Inferior parietal cortex (tissue), 1 donor: ENCODE results near the gene DHRS7B.
A peak's percentile ranks its signal among the peaks of the same experiment; 100 is the strongest.
"Not testable (repeated sequence)": the region's sequence is repeated elsewhere in the genome, so short reads cannot be mapped to it uniquely, and the experiment has no call there.

Experiments
- DNase-seq: peaks from one replicate; pipeline ENCODE4 v3.0.0-alpha.2; 2016; ENCODE audit errors: extremely low spot score

The DHRS7B gene

DNA sequence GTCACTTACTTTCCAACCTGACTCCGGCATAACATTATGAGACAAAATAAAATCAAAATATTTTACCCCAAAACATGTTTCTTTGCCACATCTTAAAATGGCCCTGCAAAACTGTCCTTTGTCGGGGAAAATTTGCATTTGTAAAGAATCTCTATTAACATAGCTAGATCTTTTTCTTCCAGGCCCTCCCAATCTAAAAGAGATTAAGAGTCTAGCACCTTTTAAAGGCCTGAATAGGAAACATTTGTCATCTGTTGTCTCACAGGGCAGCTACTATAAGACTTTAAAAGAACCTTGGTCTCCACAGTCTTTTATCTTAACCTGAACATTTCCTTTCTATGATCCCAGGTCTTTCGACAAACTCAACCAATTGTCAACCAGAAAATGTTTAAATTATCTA, 18.1 kb upstream of the DHRS7B start:
- no peak for DNase-seq

DNA sequence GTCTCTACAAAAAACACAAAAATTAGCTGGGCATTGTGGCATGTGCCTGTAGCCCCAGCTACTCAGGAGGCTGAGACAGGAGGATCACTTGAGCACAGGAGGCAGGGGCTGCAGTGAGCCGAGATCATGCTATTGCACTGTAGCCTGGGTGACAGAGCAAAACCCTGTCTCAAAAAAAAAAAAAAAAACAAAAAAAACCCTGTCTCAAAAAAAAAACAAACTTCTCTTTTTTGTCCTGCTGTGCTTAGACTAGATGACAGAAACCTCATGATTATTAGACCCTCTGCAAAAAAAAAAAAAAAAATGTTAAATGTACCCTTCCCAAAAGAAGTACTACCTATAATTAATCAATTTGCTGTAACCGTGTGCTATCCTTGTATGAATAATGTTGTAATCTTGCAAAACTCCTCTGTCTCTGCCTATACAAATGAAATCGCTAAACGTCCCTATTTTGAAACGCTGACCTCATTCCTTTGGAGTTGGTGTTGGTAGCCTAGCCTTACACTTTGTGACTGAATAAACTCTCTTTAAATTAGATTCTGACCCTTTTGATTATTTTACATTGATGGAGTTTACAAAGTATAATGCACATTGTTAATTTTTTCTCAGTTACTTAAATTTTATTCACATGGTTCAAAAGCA, 13.6 kb upstream of the DHRS7B start:
- DNase-seq = no peak

DNA sequence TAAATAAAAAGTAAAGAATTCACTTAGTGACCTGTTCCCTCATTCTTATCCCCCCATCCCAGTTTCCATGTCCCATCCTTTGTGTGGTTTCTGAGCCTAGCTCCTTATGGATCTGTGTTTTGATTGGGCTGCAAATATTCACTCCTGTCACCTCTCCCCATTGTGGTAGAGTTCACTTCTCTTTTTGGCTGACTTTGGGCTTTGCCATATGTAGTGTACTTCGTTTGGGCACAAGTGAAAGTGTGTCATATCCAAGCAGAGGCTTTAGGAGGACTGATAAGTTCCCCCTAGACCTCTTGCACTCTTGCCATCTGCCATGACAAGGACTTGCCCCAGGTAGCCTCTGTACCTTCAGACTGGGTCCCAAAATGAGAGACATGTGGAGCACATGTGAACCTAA, 13.0 kb upstream of the DHRS7B start:
- no peak for DNase-seq

DNA sequence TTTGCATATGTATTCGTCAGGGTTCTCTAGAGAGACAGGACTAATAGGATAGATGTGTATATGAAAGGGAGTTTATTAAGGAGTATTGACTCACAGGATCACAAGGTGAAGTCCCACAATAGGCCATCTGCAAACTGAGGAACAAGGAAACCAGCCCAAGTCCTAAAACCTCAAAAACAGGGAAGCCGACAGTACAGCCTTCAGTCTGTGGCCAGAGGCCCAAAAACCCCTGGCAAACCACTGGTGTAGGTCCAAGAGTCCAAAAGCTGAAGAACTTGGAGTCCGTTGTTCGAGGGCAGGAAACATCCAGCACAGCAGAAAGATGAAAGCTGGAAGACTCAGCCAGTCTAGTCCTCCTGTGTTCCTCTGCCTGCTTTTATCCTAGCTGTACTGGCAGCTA, 12.0 kb upstream of the DHRS7B start:
- not testable (repeated sequence) for DNase-seq

DNA sequence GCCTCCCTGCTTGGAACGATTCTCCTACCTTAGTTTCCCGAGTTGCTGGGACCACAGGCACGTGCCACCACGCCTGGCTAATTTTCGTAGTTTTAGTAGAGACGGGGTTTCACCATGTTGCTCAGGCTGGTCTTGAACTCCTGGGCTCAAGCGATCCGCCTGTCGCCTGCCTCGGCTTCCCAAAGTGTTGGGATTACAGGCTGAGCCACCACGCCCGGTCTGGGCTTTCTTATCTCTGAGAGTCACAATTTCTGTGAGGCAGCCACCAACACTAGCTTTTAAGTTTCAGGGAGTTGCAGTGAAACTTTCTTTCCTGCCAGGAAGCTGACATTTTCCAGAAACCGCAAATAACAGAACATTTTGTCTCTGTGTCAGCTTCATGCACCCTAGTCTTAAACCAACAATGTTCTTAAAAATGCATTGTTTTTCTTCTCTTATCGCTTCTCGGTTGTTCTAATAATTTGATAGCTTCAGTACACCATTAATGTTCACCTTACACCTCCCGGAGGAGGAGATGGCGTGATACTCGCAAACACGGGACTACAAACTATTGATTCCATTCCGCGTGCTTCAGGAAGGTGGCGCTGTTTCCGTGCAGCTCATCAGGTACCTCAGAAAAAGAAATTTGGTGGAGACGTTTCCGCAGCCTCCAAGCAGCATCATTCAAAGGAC, 7.4 kb upstream of the DHRS7B start:
- peak; percentile 77 for DNase-seq

DNA sequence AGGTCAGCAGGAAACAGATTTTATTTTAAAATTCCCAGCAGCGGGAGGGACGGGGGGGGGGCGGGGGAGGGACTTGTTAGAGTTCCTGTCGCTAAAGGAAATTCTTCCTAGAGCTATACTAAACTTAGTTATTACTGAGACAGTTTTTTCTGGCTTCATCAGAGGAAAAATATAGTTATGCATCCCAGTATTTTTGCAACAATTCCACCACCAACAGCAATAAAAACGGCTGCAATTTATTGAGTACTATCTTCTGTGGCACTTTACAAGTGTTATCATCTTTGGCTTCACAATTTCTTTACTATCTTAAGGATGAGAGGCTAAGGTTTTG, 6.9 kb upstream of the DHRS7B start:
- no peak for DNase-seq

DNA sequence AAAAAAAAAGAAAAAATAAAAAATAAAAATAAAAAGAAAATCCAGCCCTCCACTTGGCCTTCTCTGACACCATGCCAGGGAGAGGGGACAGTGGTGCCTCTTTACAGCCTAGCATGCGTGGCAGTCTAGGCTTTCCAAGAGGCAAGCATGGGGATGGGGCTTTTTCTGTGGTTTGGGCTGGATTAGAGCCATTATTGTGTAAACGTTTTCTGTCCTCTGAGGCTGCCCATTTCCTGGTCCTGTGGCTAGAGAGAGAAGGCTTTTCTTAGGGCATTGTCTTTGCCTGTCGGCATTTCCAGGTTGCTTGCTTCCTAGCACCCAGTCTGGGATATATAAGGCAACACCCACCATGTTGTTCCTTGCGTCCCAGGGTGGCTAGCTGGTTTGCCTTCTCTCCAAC, 2.7 kb upstream of the DHRS7B start:
- no peak for DNase-seq

DNA sequence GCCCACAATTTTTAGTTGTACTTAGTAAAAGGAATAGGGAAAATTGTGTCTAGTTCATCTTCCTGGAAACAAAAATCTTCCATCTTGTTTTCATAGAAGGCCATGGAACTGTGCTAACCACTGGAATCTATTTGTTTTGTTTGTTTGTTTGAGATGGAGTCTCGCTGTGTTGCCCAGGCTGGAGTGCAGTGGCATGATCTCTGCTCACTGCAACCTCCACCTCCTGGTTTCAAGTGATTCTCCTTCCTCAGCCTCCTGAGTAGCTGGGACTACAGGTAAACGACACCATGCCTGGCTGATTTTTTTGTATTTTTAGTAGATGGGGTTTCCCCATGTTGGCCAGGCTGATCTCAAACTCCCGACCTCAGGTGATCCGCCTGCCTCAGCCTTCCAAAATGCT, 2.2 kb upstream of the DHRS7B start:
- DNase-seq = not testable (repeated sequence)

DNA sequence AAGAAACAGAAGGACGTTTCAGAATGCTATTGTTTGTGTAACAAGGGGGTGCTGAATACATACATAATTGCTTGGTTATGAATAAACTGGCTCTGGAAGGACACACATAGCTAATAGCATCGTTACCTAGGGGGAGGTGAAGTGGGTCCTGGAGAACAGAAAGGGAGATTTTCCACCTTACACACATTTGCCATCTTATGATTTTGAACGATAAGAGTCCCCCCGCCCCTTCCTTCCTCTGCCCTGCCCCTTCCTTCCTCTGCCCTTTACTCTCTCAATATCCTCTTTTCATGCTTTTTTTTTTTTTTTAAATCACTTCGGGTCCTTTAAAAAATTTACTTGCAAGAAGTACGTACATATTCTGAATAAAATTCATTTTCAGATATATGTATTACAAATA, 902 bp upstream of the DHRS7B start:
- no peak for DNase-seq

DNA sequence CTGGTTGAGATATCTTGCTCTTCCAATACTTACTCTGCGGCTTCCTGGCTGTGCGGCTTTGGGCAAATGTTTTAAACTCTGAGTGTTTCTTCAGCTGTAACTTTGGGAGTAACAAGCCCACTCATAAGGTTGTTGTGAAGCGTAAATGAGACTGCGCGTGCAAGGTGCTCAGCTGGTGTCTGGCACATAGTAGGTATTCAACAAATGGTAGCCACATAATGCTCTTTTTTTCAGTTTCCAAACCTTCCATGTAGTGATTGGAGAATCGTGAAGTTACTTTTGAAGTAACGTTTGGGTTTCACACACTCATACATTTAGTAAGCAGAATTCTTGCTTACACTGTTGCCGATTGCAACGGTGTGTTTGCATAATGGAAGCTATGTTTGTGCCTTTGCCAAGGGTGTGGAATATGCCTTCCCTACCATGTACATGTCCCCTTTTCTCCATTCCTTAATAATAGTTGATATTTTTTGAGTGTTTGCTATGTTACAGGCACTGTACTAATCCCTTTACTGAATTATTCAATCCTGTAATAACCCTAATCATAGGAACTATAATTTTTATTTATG, 829 bp downstream of the DHRS7B start:
- no peak for DNase-seq

DNA sequence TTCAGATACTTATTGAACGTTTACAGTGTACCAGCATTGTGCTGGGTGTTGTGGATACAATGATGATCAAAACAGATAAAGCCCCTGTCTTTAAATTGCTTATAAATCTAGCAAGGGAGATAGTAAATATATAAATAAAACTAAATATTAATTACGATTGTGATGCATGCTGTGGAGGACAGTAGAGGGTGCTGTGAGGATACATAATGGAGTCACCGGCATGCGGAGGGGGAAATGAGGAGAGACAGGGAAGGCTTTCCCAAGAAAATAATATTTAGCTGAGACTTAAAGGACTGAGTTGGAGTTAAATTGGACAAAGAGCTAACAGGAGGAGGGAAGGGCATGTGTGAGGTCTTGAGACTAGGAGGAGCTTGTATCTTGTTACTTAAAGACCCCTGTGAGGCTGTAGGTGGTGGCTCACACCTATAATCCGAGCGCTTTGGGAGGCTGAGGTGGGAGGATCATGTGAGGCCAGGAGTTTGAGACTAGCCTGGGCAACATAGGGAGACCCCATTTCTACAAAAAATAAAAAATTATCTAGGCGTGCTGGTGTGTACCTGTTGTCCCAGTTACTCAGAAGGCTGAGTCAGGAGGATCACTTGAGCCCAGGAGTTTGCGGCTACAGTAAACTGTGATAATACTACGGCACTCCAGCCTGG, 2.4 kb downstream of the DHRS7B start:
- DNase-seq = peak; percentile 29

DNA sequence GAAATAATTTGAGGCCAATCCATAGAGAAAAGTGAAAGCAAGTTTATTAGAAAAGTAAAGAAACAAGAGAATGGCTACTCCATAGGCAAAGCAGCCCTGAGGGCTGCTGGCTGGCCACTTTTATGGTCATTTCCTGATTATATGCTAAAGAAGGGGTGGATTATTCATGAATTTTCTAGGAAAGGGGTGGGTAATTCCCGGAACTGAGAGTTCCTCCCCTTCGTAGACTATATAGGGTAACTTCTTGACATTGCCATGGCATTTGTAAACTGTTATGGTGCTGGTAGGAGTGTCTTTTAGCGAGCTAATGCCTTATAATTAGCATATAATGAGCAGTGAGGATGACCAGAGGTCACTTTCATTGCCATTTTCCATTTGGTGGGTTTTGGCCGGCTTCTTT, 4.4 kb downstream of the DHRS7B start:
- no peak for DNase-seq

DNA sequence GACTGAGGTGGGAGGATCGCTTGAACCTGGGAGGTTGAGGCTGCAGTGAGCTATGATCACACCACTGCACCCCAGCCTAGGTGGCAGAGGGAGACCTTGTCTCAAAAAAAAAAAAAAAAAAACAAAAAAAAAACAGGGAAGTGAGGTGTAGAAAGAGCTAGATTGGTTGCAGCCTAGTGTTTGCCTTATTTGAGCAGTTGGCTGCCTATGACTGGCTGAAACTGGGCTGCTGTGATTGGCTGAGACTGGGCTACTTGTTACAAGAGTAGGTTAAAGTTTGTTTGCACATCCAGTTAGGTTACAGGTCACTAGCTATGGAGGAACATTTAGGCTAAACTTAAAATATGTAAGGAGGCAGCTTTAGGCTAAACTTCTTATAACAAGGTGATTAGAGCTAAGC, 5.7 kb downstream of the DHRS7B start:
- no peak for DNase-seq

DNA sequence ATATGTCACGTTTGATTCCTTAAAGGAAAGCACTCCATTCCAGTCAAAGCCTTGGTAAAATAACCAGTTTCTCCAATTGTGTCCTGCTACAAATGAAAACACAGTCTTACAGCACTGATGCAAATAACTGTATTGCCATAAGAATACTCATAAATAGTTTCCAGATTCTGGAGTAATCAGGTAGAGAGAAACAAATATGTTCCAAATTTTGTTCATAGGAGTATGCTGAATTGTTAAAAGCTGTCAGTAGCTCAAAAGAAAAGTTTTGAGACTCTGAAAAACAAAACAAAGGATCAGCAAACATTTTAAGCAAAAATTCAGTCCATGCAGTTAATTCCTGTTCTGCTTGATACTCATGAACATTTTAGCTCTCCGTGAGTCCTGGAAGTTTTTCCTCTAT, 7.8 kb downstream of the DHRS7B start:
- no peak for DNase-seq

DNA sequence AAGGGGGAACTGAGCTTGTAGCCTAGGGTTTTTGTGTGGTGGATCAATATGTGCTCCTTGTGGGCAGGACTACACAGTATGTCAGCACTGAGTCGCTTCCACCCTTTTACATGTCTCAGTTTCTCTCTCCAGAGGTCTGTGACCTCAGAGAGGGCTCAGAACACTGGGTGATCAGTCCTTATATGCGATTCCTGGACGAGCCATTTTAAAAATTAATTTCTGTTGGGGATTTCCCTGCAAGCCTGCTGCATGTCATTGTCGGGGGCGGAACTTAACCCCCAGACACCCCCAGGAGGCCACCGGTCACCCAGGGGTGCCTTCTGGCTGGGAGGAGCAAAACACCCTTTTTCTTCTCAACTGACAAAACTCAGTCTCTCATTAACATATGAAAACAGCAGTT, 14.1 kb downstream of the DHRS7B start:
- DNase-seq = no peak

DNA sequence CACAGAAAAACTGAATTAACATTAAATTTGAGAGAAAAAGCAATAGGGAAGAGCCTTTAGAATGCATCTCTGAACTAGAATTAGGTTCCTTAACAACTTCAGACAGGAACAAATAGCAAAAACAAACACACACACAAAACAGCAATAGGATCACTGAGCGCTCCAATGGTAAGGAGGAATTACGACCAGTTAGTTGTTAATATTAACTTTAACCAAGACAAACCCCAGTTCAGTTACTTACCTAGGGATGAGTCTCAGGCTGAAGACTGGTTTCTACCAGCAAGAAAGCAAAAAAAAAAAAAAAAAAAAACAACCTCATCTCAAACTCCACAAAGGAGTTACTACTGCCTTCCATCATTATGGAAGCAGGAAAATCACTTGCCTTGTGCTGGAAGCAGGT, 14.6 kb downstream of the DHRS7B start:
- DNase-seq = no peak

DNA sequence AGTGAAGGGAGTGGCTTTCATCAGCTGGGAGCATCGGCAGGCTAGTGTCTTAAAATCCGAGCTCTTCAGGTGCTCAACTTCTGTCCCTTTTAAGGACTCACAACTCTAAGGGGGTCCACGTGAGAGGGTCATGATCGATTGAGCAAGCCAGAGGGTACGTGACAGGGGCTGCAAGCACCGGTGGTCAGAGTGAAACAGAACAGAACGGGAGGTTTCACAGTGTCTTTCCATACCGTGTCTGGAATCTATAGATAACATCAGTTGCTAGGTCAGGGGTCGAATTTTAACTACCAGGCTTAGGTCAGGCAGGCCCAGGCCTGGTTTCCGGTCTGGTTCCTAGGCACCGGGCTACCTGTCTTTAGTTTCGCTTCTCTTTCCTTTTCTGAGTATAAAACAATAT, 15.3 kb downstream of the DHRS7B start:
- not testable (repeated sequence) for DNase-seq

DNA sequence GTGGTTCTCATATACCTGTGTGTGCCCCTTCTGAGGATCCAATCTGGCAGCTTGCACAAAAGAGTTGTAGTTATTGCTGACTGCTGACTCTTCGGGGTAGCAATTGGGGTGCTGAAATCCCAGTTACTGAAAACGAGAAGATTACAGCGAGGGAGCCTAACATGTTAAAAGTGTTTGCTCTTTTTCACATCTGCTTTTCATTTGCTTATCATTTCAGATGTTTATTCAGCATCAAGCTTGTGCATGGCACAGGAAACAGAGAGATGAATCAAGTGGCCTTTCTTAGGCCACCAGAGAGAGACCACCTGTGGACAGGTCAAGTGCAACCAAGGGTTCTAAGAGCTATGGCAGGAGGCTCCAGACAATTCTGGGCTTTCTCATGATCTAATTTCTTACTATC, 16.9 kb downstream of the DHRS7B start:
- no peak for DNase-seq

DNA sequence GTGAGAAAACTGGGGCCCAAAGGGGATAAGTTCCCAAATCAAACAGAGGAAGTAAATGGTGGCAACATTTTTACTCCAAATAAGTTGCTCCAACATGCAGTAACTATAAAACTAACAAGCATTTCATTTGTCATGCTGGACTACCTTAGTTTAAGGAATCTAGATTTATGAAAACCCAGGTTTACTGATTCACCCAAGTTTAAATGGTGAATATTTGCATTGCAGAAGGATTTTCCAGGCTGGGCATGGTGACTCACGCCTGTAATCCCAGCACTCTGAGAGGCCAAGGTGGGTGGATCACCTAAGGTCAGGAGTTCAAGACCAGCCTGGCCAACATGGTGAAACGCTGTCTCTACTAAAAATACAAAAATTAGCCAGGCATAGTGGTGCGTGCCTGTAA, 17.5 kb downstream of the DHRS7B start:
- DNase-seq = not testable (repeated sequence)

DNA sequence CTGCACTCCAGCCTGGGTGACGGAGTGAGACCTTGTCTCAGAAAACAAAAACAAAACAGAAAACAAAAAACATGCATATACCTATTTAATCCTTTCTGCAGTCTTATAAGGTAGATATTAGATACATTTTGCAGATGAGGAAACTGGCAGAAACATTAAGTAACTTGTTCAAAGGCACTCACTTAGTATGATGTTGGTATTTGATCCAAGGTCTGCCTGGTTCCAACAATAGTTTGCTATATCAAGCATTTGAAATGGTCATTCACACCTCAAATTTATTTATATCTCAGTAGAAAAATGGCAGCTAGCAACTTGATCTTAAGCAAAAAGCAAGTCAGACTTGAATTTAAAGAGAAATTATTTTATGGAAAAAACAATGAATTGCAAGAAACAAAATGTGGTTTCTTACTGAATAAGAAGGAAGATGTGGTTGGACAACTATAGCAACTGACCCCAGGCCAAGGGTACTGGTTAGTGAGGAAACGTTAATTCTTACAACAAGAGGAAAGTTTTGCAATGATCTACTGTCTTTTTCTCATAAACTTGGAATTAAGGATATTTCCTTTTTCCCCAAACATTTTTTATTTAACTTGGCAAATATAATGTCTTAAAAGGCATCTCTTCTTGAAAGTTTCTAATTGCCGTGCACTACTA, 19.7 kb downstream of the DHRS7B start:
- DNase-seq = no peak

DNA sequence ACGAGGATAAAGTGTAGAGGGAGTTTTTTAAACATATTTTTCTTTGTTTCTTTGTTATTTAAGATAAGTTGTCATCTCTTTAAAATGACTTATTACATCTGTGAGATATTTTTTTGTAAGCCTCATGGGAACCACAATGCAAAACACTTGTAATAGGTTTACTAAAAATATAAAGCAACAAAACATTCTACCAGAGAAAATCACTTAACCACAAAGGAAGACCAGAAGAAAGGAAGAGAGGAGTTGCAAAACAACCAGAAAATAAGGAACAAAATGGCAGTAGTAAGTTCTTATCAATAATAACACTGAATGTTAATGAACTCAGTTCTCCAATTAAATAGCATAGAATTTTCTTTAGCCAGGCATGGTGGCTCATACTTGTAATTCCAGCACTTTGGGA, 22.9 kb downstream of the DHRS7B start:
- DNase-seq = no peak

DNA sequence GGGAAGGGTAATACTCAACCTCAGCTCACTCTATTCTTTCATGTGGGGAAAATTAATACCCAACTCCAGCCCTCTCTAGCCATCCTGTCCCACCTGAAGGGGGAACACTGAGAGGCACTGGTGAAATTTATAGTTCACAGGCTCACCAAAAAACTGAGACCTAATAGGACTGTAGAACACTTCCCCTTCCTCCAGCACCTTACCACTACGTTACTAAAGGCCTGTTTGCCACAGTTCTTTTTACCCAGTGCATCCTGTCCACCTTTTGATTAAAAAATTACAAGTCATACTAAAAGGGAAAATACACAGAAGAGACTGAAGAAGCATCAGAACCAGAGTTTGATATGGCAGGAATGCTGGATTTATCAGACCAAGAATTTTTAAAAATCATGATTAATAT, 26.0 kb downstream of the DHRS7B start:
- DNase-seq = no peak
